PC-9 (cell line): ENCODE data around the gene CCR5AS.

Source experiments
- CTCF ChIP-seq: fragments of 200-600 bp; sonication (generic); conservative IDR thresholded peaks from 2 replicates; pipeline ENCODE4 v1.6.1; 2017; ENCODE audit warnings: mixed run types, antibody characterized with exemption, mild to moderate bottlenecking, moderate library complexity
- EZH2 ChIP-seq: fragments of 200-600 bp; sonication (generic); IDR thresholded peaks from 2 replicates; pipeline ENCODE4 v1.8.0; 2017; ENCODE audit warnings: antibody characterized with exemption, low read depth

GRCh38 chr3:46314517-46314916 is 92.3 kb downstream of the CCR5AS start:
- TF ChIP-seq CTCF (no peak), EZH2 (no peak)
